Measurements from ENCODE around the gene HGF. TPM values are rescaled to one million over a fixed set of nuclear protein-coding genes. Genes with fewer than 3 reads are reported as not detected.

HGF gene
- total and polyA plus RNA-seq, 2 of the 8 experiments (the other 6 are each of a cell fraction or from before 2014, with no cell fraction given) = 0.05 to 0.60 TPM

GRCh38 chr7:81743201-81743600 lies 26.6 kb downstream of the HGF start (continued):
- no peak for TF ChIP-seq TAF7 (optimal IDR thresholded peaks at IDR 0.05; ENCODE audit: borderline replicate concordance, low read depth, low read length)
- TF ChIP-seq POLR2AphosphoS5 (IDR thresholded peaks at IDR 0.05; ENCODE audit: low read depth, low read length) = no peak
- TF ChIP-seq GABPA (IDR thresholded peaks at IDR 0.05; ENCODE audit: borderline replicate concordance, insufficient read depth, low read length) = no peak
- no peak for TF ChIP-seq POLR2A (IDR thresholded peaks at IDR 0.05; ENCODE audit: control extremely low read depth in 1 of 2, low read depth in 2 of 2, low read length in 2 of 2)
- TF ChIP-seq BCL11A (IDR thresholded peaks at IDR 0.05; ENCODE audit: low read depth in 2 of 2, low read length in 2 of 2) = no peak
- TF ChIP-seq TBP (IDR thresholded peaks at IDR 0.05; ENCODE audit: low read depth, low read length) = no peak
